Measurements from ENCODE around the gene SUV39H2. TPM values are rescaled to one million over a fixed set of nuclear protein-coding genes. Genes with fewer than 3 reads are reported as not detected.
"Not testable (repeated sequence)": the region's sequence is repeated elsewhere in the genome, so short reads cannot be mapped to it uniquely, and the experiment has no call there.

Gene SUV39H2
- total RNA-seq, 1 donor from 2014 or later: 6.9 TPM

GRCh38 chr10:14926061-14926470 lies 47.4 kb downstream of the SUV39H2 start:
- Histone ChIP-seq H3K27me3 (no peaks in the 10 kb centered on the region), H3K36me3 (peaks cover 0 to 50% of the 10 kb centered on the region in 2 donors), H3K4me1 (no peaks in the 10 kb centered on the region), H3K9me3 (no peaks in the 10 kb centered on the region), H3K4me3 (no peak overlapping the region), H3K27ac (no peak overlapping the region)
- DNase-seq (ENCODE audit: extremely low spot score in 2 of 2): no peak
- TF ChIP-seq POLR2AphosphoS5 (IDR thresholded peaks at IDR 0.05; ENCODE audit: insufficient read depth in 1 of 2, low read depth in 1 of 2) (no peak), CTCF (IDR thresholded peaks at IDR 0.05) (no peak), POLR2A (IDR thresholded peaks at IDR 0.05) (no peak)
- intact Hi-C loops (cut with DNase I): no loop called here

GRCh38 chr10:14926722-14927416 lies 48.2 kb downstream of the SUV39H2 start:
- H3K4me3 ChIP-seq: no peak overlapping the region
- no peak for DNase-seq (ENCODE audit: extremely low spot score in 2 of 2)
- H3K4me1 ChIP-seq: no peaks in the 10 kb centered on the region
- H3K27ac ChIP-seq: no peak overlapping the region
- H3K27me3 ChIP-seq: no peaks in the 10 kb centered on the region
- intact Hi-C loops (cut with DNase I): no loop called here
- H3K9me3 ChIP-seq: no peaks in the 10 kb centered on the region
- H3K36me3 ChIP-seq: peaks cover 0 to 50% of the 10 kb centered on the region in 2 donors
- TF ChIP-seq POLR2A (IDR thresholded peaks at IDR 0.05): no peak
- TF ChIP-seq CTCF (IDR thresholded peaks at IDR 0.05): no peak
- no peak for TF ChIP-seq POLR2AphosphoS5 (IDR thresholded peaks at IDR 0.05; ENCODE audit: insufficient read depth in 1 of 2, low read depth in 1 of 2)

DNA sequence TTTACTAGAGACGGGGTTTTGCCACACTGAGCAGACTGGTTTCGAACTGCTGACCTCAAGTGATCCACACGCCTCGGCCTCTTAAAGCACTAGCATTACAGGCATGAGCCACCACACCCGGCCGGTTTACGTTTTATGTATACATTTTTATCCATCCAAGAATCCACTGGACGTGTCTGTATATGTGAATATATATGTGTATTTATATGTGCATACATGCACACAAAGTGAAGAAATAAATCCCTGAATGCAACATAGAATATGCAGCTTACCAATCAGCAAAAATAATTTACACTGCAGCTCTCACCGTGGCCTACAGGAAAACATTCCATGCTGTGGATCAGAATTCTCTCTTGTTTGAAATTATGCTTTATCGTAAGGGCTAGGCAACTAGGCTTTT lies 51.9 kb downstream of the SUV39H2 start:
- no peak overlapping the region for H3K27ac ChIP-seq
- intact Hi-C loops (cut with DNase I): no loop called here
- no peaks in the 10 kb centered on the region for H3K4me1 ChIP-seq
- no peaks in the 10 kb centered on the region for H3K27me3 ChIP-seq
- H3K4me3 ChIP-seq: no peak overlapping the region
- no peak for TF ChIP-seq POLR2A (IDR thresholded peaks at IDR 0.05)
- TF ChIP-seq CTCF (IDR thresholded peaks at IDR 0.05): no peak
- no peak for TF ChIP-seq POLR2AphosphoS5 (IDR thresholded peaks at IDR 0.05; ENCODE audit: insufficient read depth in 1 of 2, low read depth in 1 of 2)
- H3K36me3 ChIP-seq: peaks cover 0 to 59% of the 10 kb centered on the region in 2 donors
- DNase-seq (ENCODE audit: extremely low spot score in 2 of 2): no peak
- H3K9me3 ChIP-seq: no peaks in the 10 kb centered on the region

- Histone ChIP-seq H3K4me3 (no peak overlapping the region), H3K36me3 (peaks cover 0 to 36% of the 10 kb centered on the region in 2 donors), H3K27me3 (no peaks in the 10 kb centered on the region), H3K4me1 (no peaks in the 10 kb centered on the region), H3K27ac (no peak overlapping the region), H3K9me3 (no peaks in the 10 kb centered on the region)
- intact Hi-C loops (cut with DNase I): no loop called here
- TF ChIP-seq CTCF (IDR thresholded peaks at IDR 0.05): no peak
- TF ChIP-seq POLR2AphosphoS5 (IDR thresholded peaks at IDR 0.05; ENCODE audit: insufficient read depth in 1 of 2, low read depth in 1 of 2): no peak
- TF ChIP-seq POLR2A (IDR thresholded peaks at IDR 0.05): no peak
- DNase-seq (ENCODE audit: extremely low spot score in 2 of 2): peak; percentile 11 to 14
Observed at GRCh38 chr10:14936584-14936983, 57.9 kb downstream of the SUV39H2 start.

GRCh38 chr10:14938971-14939370 lies 60.3 kb downstream of the SUV39H2 start:
- H3K4me3 ChIP-seq; H3K27me3 ChIP-seq; H3K4me1 ChIP-seq; H3K9me3 ChIP-seq; intact Hi-C loops (cut with DNase I); H3K27ac ChIP-seq: not testable (repeated sequence)
- H3K36me3 ChIP-seq: peaks cover 0 to 26% of the 10 kb centered on the region in 2 donors
- DNase-seq (ENCODE audit: extremely low spot score in 2 of 2): peak in 1 of 2 donors; percentile 14

- H3K9me3 ChIP-seq; H3K4me3 ChIP-seq; H3K27ac ChIP-seq; DNase-seq (ENCODE audit: extremely low spot score in 2 of 2); H3K4me1 ChIP-seq; intact Hi-C loops (cut with DNase I); H3K27me3 ChIP-seq: not testable (repeated sequence)
- peaks cover 0 to 31% of the 10 kb centered on the region in 2 donors for H3K36me3 ChIP-seq
Observed at GRCh38 chr10:14942147-14942949, 63.7 kb downstream of the SUV39H2 start.

DNA sequence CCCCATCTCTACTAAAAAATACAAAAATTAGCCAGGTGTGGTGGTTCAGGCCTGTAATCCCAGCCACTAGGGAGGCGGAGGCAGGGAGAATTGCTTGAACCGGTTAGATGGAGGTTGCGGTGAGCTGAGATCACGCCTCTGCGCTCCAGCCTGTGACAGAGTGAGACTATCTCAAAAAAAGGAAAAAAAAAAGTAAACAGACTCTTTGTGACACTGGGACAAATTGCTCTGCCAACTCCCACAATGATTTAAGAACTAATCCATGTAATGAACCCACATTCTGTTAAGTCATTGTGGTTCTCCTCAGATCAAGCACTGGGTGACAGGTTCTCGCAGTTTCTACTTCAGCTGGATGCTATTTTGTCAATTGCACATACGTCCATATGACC lies 64.3 kb downstream of the SUV39H2 start:
- H3K27ac ChIP-seq; H3K27me3 ChIP-seq; H3K4me3 ChIP-seq; H3K9me3 ChIP-seq; H3K4me1 ChIP-seq; intact Hi-C loops (cut with DNase I); DNase-seq (ENCODE audit: extremely low spot score in 2 of 2): not testable (repeated sequence)
- H3K36me3 ChIP-seq: peaks cover 0 to 37% of the 10 kb centered on the region in 2 donors

Measured in vagina (tissue), 2 donors.